Aorta (tissue), 5 donors: Measurements from ENCODE around the gene AKAP13. TPM values are rescaled to one million over a fixed set of nuclear protein-coding genes. Genes with fewer than 3 reads are reported as not detected.
"Not testable (repeated sequence)": the region's sequence is repeated elsewhere in the genome, so short reads cannot be mapped to it uniquely, and the experiment has no call there.

Experiments used
- ATAC-seq: fragments of 200-7000 bp; cut with Tn5 transposase; one replicate; pipeline ENCODE4 v1.9.1; 2022; ENCODE audit warnings: moderate library complexity; ENCODE audit not compliant: low FRiP score
- DNase-seq, 2 donors: peaks; one replicate each; pipeline ENCODE4 v3.0.0-alpha.2; 2020
- H3K27ac ChIP-seq, 2 donors: one replicate each; pipeline ENCODE4 v1.5.1; 2013; ENCODE audit warnings: low read length in 2 of 2, mild to moderate bottlenecking in 2 of 2, moderate library complexity in 2 of 2, control low read depth in 1 of 2, inconsistent platforms in 1 of 2, low read depth in 1 of 2
- H3K27me3 ChIP-seq, 2 donors: one replicate each; pipeline ENCODE4 v1.6.1; 2013; ENCODE audit warnings: control low read depth in 1 of 2, low read length in 1 of 2, mild to moderate bottlenecking in 1 of 2, moderate library complexity in 1 of 2; ENCODE audit not compliant: insufficient read depth in 2 of 2, control insufficient read depth in 1 of 2
- H3K36me3 ChIP-seq, 2 donors: one replicate each; pipeline ENCODE4 v1.6.1; 2013; ENCODE audit warnings: control low read depth in 1 of 2, low read length in 1 of 2, mild to moderate bottlenecking in 1 of 2; ENCODE audit not compliant: insufficient read depth in 2 of 2, control insufficient read depth in 1 of 2
- H3K4me1 ChIP-seq, 2 donors: one replicate each; pipeline ENCODE4 v1.6.1; 2013; ENCODE audit warnings: low read length in 2 of 2, control low read depth in 1 of 2, mild to moderate bottlenecking in 1 of 2, moderate library complexity in 1 of 2; ENCODE audit not compliant: insufficient read depth in 2 of 2, control insufficient read depth in 1 of 2
- H3K4me3 ChIP-seq, 2 donors: one replicate each; pipeline ENCODE4 v1.5.1; 2013; ENCODE audit warnings: low read length in 2 of 2, control low read depth in 1 of 2, mild to moderate bottlenecking in 1 of 2
- H3K9me3 ChIP-seq: one replicate; pipeline ENCODE4 v1.6.1; 2013; ENCODE audit warnings: mild to moderate bottlenecking, low read length; ENCODE audit not compliant: control insufficient read depth
- WGBS, 2 donors: extraction: QIAGEN DNeasy Blood & Tissue Kit; methylation state at CpG; one replicate each; pipeline ENCODE4 v1.1.7; 2013; 5-methylcytosine and 5-hydroxymethylcytosine counted together
- intact Hi-C, 2 donors: fragments of 100-400 bp; cut with DNase I; formaldehyde crosslinking; loops; one replicate each; pipeline versions ENCODE4 v1.14.2 to v1.15.0; 2022
- polyA plus RNA-seq, 2 donors: library from polyadenylated mRNA; stranded (reverse); fragments of 200-250 nt; gene quantifications; one replicate each; pipeline ENCODE4 v1.2.3, GENCODE V29; 2013
- total RNA-seq, 2 donors: library from RNA; stranded (reverse); fragmentation: NEBNext Ultra II Directional; extraction: Animal tissue kit (Norgen Biotek cat#: 25700); gene quantifications; one replicate each; pipeline ENCODE4 v1.2.1, GENCODE V29; 2021
- donor health status: healthy with polysubstance abuse.
- donor health status: Bipolar disorder and iron deficiency.
- donor health status: DM: no; HTN: no; CAD: no.
- donor health status: DM: no; HTN: no; CAD: no.
- donor health status: DM: yes; HTN: yes; CAD: no.

AKAP13 gene
- total and polyA plus RNA-seq, 4 donors = 29.6 to 267 (median 138) TPM

DNA sequence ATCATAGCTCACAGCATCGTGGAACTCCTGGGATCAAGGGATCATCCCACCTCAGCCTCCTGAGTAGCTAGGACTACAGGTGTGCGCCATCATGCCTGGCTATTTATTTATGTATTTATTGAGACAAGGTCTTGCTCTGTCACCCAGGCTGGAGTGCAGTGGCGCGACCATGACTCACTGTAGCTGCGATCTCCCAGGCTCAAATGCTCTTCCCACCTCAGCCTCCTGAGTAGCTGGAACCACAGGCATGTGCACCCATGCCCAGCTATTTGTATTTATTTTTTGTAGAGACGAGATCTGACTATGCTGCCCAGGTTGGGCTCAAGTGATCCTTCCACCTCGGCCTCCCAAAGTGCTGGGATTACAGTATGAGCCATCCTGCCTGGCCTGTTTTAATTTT is 107.4 kb downstream of the AKAP13 start:
- H3K4me3 ChIP-seq, H3K36me3 ChIP-seq, DNase-seq, H3K27ac ChIP-seq, H3K9me3 ChIP-seq, H3K27me3 ChIP-seq, ATAC-seq, H3K4me1 ChIP-seq: not testable (repeated sequence)
- intact Hi-C loops = loop anchor here in 1 of 2 donors (10.0 kb wide), 2 partner anchors 237 to 347 kb away; no protein-coding TSS in a partner anchor
- WGBS, 2 donors = 88 to 94% methylated on average over 7 of the region's 7 CpGs

DNA sequence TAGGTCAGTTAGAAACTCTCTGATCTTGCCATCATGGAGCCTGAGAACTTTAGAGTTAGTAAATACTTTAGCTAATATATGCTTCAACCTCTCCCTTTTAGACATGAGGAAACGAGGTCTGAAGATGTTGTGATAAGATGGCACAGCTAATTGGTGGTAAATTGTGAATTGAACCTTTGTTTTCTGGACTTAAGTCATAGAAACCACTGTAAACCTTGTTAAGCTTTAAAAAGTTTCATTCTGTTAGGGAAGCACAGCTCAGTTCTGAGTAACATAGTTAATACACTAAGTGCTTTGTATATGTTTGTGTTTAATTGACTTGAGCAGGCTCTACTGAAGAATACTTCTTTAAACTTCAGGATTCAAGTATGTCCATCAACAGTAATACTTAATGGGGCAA is 108.6 kb downstream of the AKAP13 start:
- WGBS, 2 donors = 89 to 94% methylated on average over 1 of the region's 1 CpG
- Histone ChIP-seq H3K36me3 (no peaks in the 10 kb centered on the region), H3K27ac (no peak overlapping the region), H3K27me3 (no peaks in the 10 kb centered on the region), H3K4me3 (no peak overlapping the region), H3K4me1 (no peaks in the 10 kb centered on the region), H3K9me3 (no peaks in the 10 kb centered on the region)
- ATAC-seq = no peak
- intact Hi-C loops = loop anchor here in 1 of 2 donors (10.0 kb wide), 2 partner anchors 236 to 346 kb away; no protein-coding TSS in a partner anchor
- DNase-seq = no peak

DNA sequence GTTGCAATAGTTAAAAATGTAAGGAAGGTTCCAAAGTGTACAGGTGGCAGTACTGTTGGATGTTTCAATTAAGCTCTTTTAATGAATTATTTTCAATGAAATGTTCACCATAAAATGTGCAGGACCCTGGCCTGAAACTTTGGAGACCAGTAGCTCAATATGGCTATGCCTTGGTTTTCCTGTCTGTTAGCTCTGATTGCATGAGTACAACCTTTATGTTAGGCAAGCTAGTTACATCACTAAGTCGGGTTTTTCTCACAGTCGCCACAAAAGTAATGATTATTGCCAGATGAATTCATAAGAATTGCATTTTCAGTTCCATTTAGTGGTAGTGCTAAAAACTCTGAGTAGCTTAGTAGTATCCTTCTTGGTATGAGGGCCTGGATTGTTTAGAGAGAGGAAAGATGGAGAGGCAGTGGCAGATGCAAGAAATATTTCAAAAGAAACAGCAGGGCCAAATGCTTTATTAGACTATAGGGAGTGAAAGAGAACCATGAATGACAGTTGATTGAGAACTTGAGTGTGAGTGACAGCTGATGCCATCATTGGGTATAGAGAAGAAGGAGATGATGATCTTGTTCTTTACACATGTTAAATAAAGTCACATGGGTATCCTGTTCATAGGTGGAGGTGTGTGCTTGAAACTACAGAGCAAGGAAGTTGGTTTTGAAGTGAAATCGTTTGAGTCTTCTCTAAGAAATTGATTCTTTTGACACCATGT is 109.5 kb downstream of the AKAP13 start:
- DNase-seq (no peak), ATAC-seq (no peak)
- Histone ChIP-seq H3K4me3 (no peak overlapping the region), H3K27ac (no peak overlapping the region), H3K9me3 (no peaks in the 10 kb centered on the region), H3K36me3 (no peaks in the 10 kb centered on the region), H3K27me3 (no peaks in the 10 kb centered on the region), H3K4me1 (no peaks in the 10 kb centered on the region)
- 87 to 90% methylated on average over 3 of the region's 3 CpGs for WGBS, 2 donors
- intact Hi-C loops = loop anchor here (10.0 kb wide), 2 partner anchors 235 to 345 kb away; no protein-coding TSS in a partner anchor

DNA sequence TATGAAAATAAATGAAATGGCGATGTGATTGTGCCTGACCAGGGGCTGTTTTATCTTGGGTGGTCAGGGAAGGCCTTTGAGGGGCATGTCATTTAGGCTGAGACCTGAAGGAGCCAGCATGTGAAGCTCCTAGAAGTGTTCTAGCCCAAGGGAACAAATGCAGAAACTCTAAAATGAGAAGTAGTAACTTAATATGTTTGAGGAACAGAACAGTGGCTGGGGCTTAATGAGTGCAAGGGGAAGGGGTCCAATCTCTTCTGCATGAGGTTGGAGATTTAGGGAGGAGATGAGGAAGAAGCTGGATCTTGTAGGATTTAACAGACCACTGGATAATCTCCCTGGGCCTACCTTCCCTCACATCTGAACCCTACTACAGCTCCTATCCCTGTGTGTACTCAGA is 110.5 kb downstream of the AKAP13 start:
- intact Hi-C loops = loop anchor here in 1 of 2 donors (10.0 kb wide), 1 partner anchor 344 kb away; no protein-coding TSS in a partner anchor
- Histone ChIP-seq H3K4me3 (no peak overlapping the region), H3K36me3 (no peaks in the 10 kb centered on the region), H3K27ac (no peak overlapping the region), H3K27me3 (no peaks in the 10 kb centered on the region), H3K4me1 (no peaks in the 10 kb centered on the region), H3K9me3 (no peaks in the 10 kb centered on the region)
- ATAC-seq (no peak), DNase-seq (no peak)
- 87 to 97% methylated on average over 1 of the region's 1 CpG for WGBS, 2 donors

DNA sequence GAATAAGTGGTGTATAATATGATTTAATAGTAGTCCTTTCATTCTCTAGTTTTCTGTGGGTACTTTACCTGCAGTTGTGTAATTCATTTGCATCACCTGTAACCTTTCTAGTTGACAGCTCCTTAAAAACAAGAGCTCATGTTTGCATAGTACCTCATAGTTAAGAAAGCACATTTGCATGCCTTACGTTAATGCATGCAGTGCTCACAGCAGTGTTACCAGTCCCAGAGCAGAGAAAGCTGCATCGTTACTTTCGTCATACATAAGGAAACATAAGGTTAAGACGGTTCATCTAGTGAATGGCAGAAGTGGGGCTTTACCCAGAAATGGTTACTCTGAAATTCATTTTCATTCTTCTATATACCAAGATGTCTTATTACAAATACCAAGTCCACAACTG is 111.3 kb downstream of the AKAP13 start:
- Histone ChIP-seq H3K9me3 (no peaks in the 10 kb centered on the region), H3K27me3 (no peaks in the 10 kb centered on the region), H3K36me3 (no peaks in the 10 kb centered on the region), H3K4me3 (no peak overlapping the region), H3K27ac (no peak overlapping the region), H3K4me1 (no peaks in the 10 kb centered on the region)
- intact Hi-C loops = loop anchor here in 1 of 2 donors (10.0 kb wide), 1 partner anchor 343 kb away; no protein-coding TSS in a partner anchor
- DNase-seq = no peak
- 93 to 95% methylated on average over 4 of the region's 4 CpGs for WGBS, 2 donors
- ATAC-seq = no peak

DNA sequence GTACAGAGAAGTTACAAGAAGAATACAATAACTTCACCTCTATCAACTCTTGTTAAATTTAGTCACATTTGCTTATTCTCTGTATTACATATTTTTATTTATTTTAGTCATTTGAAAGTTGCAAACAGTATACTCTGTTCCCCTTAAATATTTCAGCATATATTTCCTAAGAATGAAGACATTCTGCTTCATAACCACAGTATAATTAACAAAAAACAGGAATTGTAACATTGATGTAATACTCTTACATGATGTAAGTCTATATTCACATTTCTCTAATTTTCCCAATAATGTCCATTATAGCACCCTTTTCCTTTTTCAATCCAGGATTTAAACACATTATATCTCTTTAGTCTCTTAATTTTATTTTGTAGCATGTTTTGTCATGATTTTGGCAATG is 112.0 kb downstream of the AKAP13 start:
- ATAC-seq = no peak
- H3K9me3 ChIP-seq = no peaks in the 10 kb centered on the region
- no peak for DNase-seq
- no peaks in the 10 kb centered on the region for H3K27me3 ChIP-seq
- H3K4me3 ChIP-seq = no peak overlapping the region
- no peaks in the 10 kb centered on the region for H3K36me3 ChIP-seq
- intact Hi-C loops = loop anchor here in 1 of 2 donors (10.0 kb wide), 1 partner anchor 342 kb away; no protein-coding TSS in a partner anchor
- no peaks in the 10 kb centered on the region for H3K4me1 ChIP-seq
- no peak overlapping the region for H3K27ac ChIP-seq

DNA sequence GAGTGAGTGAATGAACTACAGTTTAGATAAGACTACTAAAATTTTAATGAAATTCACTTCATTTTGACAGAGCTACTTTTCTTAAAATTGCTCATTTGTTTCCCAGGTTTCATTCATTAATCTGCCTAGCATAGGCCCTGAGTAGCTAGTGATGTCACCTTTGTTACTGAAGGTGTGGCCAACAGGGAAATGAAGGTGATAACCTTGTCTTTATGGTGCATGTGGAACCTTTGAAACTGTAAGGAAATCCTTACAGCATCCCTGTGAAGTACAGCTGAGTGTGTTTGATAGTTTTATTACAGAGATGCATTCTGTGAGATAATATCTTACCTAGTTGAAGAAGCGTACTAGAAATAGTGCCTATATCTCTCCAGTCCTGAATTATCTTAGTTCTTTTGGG is 112.9 kb downstream of the AKAP13 start:
- no peak for DNase-seq
- 97 to 100% methylated on average over 1 of the region's 1 CpG for WGBS, 2 donors
- H3K27me3 ChIP-seq = no peaks in the 10 kb centered on the region
- no peaks in the 10 kb centered on the region for H3K9me3 ChIP-seq
- H3K4me3 ChIP-seq = no peak overlapping the region
- H3K4me1 ChIP-seq = no peaks in the 10 kb centered on the region
- no peak for ATAC-seq
- H3K36me3 ChIP-seq = no peaks in the 10 kb centered on the region
- intact Hi-C loops = loop anchor here in 1 of 2 donors (10.0 kb wide), 1 partner anchor 342 kb away; no protein-coding TSS in a partner anchor
- no peak overlapping the region for H3K27ac ChIP-seq

DNA sequence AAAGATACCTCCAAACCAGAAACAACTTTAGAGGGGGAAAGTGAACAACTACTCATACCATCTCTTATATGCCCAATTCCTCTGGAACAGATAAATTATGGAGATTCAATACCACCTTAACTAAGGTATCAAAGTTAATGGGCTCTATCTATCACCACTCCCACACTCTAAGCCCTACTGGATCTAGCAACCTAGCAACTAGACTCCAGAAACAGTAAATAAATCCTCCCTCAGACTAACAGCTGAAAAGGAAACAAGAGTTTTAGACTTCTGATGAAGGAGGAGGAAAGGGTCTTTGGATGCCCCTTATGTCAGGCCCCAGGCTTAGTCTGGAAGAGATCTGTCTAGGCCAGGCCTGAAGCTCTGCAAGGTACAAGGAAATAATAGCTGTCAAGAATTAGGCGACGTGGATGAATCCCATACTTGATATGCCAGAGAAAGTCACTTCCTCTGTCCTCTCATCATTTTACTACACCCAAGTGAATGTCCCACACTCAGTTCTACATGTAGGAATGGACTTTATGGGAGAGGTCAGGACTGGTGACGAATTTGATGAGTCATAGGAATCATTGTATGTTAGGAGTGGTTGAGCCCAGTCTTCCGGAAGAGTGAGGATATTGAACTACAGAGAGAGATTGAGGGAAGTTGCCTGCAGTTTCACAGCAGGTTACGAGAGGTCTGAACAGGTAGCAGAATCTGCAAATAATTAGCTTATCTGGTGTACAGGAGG is 113.8 kb downstream of the AKAP13 start:
- Histone ChIP-seq H3K4me3 (no peak overlapping the region), H3K4me1 (no peaks in the 10 kb centered on the region), H3K27ac (no peak overlapping the region), H3K36me3 (no peaks in the 10 kb centered on the region), H3K27me3 (no peaks in the 10 kb centered on the region), H3K9me3 (no peaks in the 10 kb centered on the region)
- ATAC-seq = peak; percentile 44
- WGBS, 2 donors = 86 to 92% methylated on average over 5 of the region's 5 CpGs
- intact Hi-C loops = loop anchor here in 1 of 2 donors (10.0 kb wide), 1 partner anchor 341 kb away; no protein-coding TSS in a partner anchor
- DNase-seq = no peak
